ENCODE results near the gene AMER2. TPM values are rescaled to one million over a fixed set of nuclear protein-coding genes. Genes with fewer than 3 reads are reported as not detected.
A peak's percentile ranks its signal among the peaks of the same experiment; 100 is the strongest.

AMER2 gene
- total and polyA plus RNA-seq, 2 donors: 0.01 to 1.3 TPM

GRCh38 chr13:25131881-25132420 lies 40.1 kb downstream of the AMER2 start:
- 56% methylated on average over 6 of the region's 6 CpGs for WGBS
- no peak for DNase-seq (ENCODE audit: extremely low spot score)
- Histone ChIP-seq H3K36me3 (ENCODE audit: insufficient read depth) (no peaks in the 10 kb centered on the region), H3K4me1 (ENCODE audit: insufficient read depth) (no peaks in the 10 kb centered on the region), H3K27ac (ENCODE audit: low read depth) (no peak overlapping the region), H3K4me3 (ENCODE audit: low read depth, low read length) (no peak overlapping the region)

GRCh38 chr13:25130944-25131343 lies 41.1 kb downstream of the AMER2 start:
- no peak for DNase-seq (ENCODE audit: extremely low spot score)
- H3K4me3 ChIP-seq (ENCODE audit: low read depth, low read length): no peak overlapping the region
- H3K36me3 ChIP-seq (ENCODE audit: insufficient read depth): no peaks in the 10 kb centered on the region
- WGBS: 49% methylated on average over 3 of the region's 3 CpGs
- H3K4me1 ChIP-seq (ENCODE audit: insufficient read depth): no peaks in the 10 kb centered on the region
- H3K27ac ChIP-seq (ENCODE audit: low read depth): no peak overlapping the region

DNA sequence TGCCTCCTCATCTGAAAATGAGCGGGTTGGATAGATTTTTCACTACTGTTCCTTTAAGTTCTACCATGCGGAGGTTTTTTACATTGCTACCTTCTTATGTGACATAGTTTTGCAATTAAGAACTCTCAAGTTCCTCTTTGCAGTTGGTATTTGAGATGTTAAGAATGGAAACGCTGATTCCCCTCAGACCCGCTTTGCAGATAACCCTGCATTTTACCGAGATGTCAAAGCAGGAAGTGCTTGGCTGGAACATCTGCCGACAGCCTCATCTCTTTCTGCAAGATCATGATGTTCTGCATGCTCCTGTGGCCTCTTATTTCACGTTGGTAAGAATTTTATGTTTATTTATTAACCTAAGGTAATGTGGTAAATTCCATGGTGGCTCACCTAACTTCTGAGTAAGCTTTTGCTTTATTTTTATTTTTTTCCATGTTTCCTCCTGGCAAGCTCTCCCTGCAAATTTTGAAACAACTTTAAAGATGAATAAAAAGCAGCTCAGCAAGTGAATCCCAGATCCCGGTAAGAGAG lies 53.6 kb downstream of the AMER2 start:
- DNase-seq (ENCODE audit: extremely low spot score): no peak

DNA sequence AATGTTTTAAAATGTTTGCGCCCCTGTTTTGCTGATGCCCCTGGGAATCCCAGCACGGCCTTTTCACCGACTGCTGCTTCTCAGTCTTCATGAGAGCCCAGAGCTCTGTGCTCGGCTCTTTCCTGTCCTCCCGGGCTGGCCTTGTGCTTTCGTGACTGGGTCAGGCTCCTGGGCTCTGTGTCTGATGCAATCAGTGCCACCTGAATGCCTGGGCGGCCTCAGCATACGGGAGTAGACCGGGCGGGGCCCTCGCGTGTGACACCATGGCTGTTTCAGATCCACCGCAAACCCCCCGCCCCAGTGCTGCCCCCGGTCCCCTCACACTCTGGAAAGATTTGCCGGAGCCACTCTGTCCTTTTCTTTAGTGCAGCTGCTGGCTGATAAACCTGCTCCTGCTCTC lies 54.8 kb downstream of the AMER2 start:
- DNase-seq (ENCODE audit: extremely low spot score): no peak
- Histone ChIP-seq H3K27ac (ENCODE audit: low read depth) (no peak overlapping the region), H3K36me3 (ENCODE audit: insufficient read depth) (no peaks in the 10 kb centered on the region), H3K4me1 (ENCODE audit: insufficient read depth) (no peaks in the 10 kb centered on the region), H3K4me3 (ENCODE audit: low read depth, low read length) (no peak overlapping the region)
- WGBS: 80% methylated on average over 16 of the region's 16 CpGs

More for the DNA sequence above, 53.6 kb downstream of the AMER2 start:
- Histone ChIP-seq H3K4me1 (ENCODE audit: insufficient read depth) (no peaks in the 10 kb centered on the region), H3K36me3 (ENCODE audit: insufficient read depth) (no peaks in the 10 kb centered on the region), H3K27ac (ENCODE audit: low read depth) (no peak overlapping the region), H3K4me3 (ENCODE audit: low read depth, low read length) (no peak overlapping the region)
- 33% methylated on average over 8 of the region's 8 CpGs for WGBS

GRCh38 chr13:25116044-25116443 lies 56.0 kb downstream of the AMER2 start:
- no peak for DNase-seq (ENCODE audit: extremely low spot score)
- 62% methylated on average over 3 of the region's 3 CpGs for whole genome bisulfite sequencing
- H3K36me3 ChIP-seq (ENCODE audit: insufficient read depth): no peaks in the 10 kb centered on the region
- no peaks in the 10 kb centered on the region for H3K4me1 ChIP-seq (ENCODE audit: insufficient read depth)
- no peak overlapping the region for H3K4me3 ChIP-seq (ENCODE audit: low read depth, low read length)
- H3K27ac ChIP-seq (ENCODE audit: low read depth): no peak overlapping the region

DNA sequence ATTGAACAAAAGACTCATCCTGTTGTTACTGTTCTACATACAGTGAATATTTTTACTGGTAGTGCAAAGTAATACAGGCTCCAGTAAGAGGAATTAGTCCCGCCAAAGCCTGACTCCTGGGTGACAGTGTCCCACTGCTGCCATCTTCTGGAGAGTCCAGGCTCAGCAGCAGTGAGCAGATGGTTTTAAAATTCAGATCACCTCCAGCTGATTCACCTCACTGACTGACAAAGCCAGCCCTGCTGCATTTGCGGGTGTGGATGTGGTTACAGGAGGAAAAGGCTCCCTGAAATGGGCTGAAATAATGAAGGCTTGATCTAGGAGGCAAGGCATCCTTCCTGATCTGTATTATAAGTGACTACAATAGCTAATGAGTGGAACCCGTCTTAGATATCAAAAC lies 57.9 kb downstream of the AMER2 start:
- H3K4me1 ChIP-seq (ENCODE audit: insufficient read depth): no peaks in the 10 kb centered on the region
- H3K4me3 ChIP-seq (ENCODE audit: low read depth, low read length): no peak overlapping the region
- H3K36me3 ChIP-seq (ENCODE audit: insufficient read depth): no peaks in the 10 kb centered on the region
- 23% methylated on average over 3 of the region's 3 CpGs for WGBS
- peak; percentile 29 for DNase-seq (ENCODE audit: extremely low spot score)
- no peak overlapping the region for H3K27ac ChIP-seq (ENCODE audit: low read depth)

GRCh38 chr13:25112695-25113255 lies 59.3 kb downstream of the AMER2 start:
- Histone ChIP-seq H3K4me3 (ENCODE audit: low read depth, low read length) (no peak overlapping the region), H3K36me3 (ENCODE audit: insufficient read depth) (no peaks in the 10 kb centered on the region), H3K4me1 (ENCODE audit: insufficient read depth) (no peaks in the 10 kb centered on the region), H3K27ac (ENCODE audit: low read depth) (no peak overlapping the region)
- no peak for DNase-seq (ENCODE audit: extremely low spot score)
- 55% methylated on average over 3 of the region's 3 CpGs for WGBS

Small RNA genes within 50 kb of the gene (small RNA-seq; reads per million reads assigned to genes)
- gene AL359757.1 (not detected), gene AL359757.2 (not detected)

Other genes starting within 250 kb of the AMER2 start
- gene PABPC3, start 76.2 kb downstream of the AMER2 start, total RNA-seq: 0.48 TPM
- gene PABPC3, start 76.2 kb downstream of the AMER2 start, polyA plus RNA-seq: 0.39 TPM
- gene MTMR6, start 115.2 kb upstream of the AMER2 start, total RNA-seq: 35.1 TPM
- gene MTMR6, start 115.2 kb upstream of the AMER2 start, polyA plus RNA-seq: 17.6 TPM
- 117 TPM for gene NUP58, start 129.3 kb upstream of the AMER2 start, total RNA-seq
- 15.3 TPM for gene NUP58, start 129.3 kb upstream of the AMER2 start, polyA plus RNA-seq
- 1.4 TPM for gene ATP8A2, start 199.7 kb upstream of the AMER2 start, total RNA-seq
- gene ATP8A2, start 199.7 kb upstream of the AMER2 start, polyA plus RNA-seq: 1.5 TPM

All from urinary bladder (tissue), 4 donors.